HG02840 (cell line): Measurements from ENCODE around the gene BRAT1.

Experiments
- ATAC-seq: cut with Tn5 transposase; IDR thresholded peaks from one replicate; pipeline ENCODE4 v1.9.1; 2021; ENCODE audit warnings: mild to moderate bottlenecking, moderate library complexity, moderate number of reproducible peaks; ENCODE audit not compliant: unreplicated experiment, low FRiP score

The BRAT1 gene

DNA sequence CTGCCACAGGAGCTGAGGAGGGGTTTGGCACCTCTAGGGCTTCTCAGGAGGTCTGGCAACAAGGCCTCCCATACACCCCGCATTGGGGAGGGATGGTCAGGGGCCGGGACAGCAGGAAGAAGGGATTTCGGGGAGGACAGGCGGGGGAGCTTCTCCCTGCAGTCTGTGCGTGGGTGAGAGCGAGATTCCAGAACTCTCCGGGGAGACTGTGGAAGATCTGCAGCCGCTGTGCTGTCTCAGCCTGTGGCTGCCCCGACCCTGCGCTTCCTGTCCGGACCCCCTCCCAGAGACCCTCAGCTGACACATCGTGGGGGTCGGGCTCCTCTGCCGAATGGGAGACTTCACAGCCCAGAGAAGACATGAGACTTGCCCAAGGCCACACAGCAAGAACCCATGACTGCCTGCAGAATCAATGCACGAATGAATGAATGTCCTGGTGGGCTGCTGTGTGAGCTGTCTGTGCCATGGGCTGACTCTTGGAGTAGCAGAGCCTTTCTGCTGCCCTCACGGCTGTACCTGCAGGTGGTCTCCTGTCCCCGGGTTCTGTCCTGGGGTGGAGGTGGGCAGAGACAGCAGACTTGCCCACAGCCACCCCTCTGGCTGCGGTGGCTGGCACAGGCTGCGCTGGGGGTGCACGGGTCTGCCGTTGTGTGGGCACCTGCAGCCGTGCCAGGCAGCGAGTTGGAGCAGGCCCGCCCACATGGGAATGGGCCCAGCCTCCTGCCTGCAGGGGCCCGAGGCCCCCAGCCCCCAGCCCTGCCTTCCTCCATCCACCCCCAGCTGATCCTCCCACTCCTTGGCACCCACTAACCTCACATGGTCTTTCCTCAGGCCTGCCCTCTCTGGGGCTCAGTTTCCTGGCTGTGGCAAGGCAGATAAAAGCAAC, 52.0 kb downstream of the BRAT1 start:
- ATAC-seq, result no peak

DNA sequence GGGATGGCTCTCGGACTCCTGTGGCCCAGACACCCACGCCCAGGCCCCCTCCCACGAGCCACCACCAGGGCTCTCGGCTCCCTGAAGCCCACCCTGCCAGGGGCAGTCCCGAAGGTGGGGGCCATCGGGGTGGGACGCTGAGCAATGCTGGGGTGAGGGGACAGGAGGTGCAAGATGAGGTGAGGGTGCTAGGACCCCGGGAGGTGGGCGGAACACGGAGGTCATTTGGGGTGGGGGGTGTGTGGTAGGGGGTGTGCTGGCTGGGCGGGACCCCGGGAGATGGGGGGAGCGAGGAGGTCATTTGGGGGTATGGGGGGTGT, 52.7 kb downstream of the BRAT1 start:
- ATAC-seq, result no peak

DNA sequence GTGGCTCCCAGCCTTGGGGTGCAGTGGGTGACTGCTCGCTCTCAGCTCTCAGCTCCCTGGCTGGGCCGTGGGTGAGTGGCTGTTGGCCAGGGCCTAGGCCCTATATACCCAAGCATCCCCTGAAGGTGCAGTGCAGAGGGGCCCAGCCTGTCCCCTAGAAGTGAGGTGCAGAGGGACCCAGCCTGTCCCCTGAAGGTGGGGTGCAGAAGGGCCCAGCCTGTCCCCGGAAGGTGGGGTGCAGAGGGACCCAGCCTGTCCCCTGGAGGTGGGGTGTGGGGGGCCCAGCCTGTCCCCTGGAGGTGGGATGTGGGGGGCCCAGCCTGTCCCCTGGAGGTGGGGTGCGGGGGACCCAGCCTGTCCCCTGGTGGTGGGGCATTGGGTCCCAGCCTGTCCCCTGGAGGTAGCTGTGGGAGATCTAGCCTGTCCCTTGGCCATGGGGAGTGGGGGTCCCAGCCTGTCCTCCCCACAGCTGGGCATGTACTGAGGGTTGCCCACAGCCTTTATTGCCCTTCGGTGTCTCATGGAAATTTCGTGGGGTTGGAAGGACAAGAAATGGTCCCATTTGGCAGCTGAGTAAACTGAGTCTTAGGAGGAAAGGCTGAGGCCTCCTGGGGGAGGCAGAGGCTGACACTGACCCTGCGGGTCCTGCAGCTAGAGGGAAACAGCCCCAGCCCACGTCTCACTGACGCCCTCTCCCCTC, 53.2 kb downstream of the BRAT1 start:
- ATAC-seq, result no peak

DNA sequence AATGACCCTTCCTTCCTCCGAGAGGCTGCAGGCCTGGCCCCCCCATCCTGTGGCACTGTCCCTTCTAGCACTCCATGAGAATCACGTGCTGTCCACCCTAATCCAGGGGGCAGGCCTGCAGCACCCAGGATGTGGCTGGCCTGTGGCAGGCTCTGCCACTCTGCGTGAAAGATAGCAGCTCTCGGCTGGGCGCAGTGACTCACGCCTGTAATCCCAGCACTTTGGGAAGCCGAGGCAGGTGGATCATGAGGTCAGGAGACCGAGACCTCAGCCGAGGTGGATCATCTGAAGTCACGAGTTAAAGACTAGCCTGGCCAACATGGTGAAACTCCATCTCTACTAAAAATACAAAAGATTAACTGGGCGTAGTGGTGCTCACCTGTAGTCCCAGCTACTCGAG, 54.6 kb downstream of the BRAT1 start:
- no peak for ATAC-seq

DNA sequence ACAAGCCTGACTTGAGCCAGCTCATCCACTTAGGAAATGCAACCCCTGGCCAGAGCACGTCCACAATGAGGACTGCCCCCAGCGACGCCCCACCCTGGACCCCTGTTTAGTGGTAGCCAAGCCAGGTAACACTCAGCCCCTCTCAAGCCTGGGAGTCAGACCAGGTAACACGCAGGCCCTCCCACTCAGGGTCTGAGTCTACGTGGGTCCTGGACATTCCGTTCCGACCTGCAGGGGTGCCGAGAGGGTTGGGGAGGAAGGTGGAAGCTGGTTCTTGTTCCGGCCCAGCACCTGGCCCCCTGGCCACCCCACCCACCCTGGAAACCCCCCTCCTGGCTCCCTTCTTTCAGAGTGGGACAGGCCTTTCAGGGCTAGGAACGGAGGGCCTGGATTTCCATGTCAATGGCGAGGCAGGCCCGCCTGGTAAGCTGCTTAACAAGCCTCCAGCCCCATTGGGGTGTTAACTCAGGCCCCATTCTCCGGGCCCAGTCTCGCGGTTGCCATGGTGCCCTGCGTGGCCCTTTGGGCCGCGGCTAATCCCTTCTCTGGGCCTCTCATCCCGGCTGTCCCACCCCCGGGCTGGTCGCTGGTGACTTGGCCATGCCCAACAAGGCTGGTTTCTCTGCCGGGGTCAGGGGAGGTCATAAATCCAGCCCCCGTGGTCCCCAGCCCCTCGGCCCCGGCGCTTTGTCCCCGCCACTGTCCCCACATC, 55.4 kb downstream of the BRAT1 start:
- ATAC-seq, result no peak

DNA sequence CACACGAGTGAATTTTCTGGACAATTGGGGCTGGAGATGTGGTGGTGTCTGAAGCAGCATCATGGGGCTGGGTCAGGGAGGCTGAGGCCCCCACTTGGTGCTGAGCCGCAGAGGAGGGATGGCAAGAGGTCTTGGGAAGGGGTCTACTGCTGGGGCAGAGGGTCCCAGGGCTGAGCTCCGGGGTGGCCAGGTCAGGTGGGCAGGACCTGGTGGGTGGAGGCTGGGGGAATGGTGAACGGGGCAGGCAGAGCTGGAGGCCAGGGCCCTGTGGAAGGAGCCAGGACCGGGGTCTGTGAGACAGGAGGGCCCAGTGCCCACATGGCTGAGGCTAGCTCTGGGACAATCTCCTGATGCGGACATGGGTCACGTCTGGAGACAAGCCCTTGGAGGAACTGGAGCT, 56.1 kb downstream of the BRAT1 start:
- ATAC-seq, result no peak

DNA sequence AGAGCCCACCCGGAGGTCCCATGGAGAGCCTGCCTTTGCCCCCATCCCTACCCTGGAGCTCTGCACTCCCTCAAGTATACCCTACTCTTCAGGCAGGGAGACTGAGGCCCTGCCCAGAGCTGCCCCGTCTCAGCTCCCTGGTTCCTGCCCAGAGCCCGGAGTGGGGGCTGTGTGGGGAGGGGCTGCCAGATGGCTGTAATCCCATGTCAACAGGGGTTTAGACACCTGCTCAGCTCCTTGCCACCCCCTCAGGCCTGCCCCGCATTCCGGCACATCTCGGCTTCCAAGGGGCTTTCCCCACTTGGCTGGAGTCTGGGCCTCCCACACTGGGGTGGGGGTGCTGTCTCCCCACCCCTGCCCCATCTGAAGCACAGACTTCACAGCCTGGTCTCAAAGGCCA, 56.6 kb downstream of the BRAT1 start:
- ATAC-seq, result no peak

DNA sequence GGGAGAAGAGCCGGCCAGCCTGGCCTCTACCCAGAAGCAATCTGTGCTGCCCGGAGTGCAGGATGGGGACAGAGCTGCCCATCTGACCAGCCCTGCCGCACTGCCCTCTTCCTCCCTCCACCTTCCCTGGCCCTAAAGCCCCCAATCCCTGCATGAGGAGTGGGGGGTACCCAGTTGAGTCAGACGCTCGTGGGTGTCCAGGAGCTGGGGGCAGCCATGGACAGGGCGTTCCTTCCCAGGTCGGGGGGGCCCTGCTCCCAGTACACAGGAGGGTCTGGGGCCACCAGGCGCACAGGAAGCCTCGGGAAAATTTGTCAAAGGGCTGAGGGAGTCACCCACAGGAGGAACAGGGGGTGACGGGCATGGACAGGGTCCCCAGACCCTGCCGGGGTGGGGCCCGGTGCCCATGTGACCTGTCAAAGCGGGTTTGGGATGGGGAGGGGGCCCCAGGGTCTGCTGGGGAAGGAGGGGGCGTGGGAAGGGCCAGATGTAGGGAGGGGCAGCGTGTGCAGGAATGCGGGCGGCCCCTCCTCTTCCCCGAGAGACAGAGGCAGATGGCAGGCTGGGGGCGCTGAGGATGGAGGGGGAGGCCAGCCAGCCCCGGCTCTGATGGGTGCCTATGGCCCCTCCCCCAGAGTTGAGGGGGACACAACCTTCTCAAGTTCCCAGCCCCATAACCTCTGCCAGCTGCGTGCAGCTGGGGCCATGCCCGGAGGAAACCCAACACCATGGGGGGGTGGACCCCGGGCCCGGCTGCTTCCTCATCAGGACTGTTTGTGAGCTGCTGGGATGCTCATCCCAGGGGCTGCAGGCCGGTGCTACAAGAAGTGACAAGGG, 57.6 kb downstream of the BRAT1 start:
- ATAC-seq, result no peak

DNA sequence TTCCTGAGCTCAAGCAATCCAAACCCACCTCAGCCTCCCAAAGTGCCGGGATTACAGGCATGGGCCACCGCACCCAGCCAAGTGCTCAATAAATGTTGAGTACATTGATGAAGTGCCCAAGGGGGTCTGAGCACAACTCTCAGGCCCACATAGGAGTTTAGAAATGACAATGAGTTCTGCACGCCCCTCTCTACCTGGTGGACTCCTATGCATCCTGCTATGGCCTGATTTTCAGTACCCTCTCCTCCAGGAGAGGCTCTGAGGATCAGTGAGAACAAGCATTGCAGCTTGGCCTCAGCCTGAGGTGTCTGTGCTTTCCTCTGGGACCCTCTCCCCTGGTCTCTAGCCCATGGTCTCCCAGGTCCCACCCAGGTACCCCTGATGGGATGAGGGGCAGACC, 58.3 kb downstream of the BRAT1 start:
- no peak for ATAC-seq

DNA sequence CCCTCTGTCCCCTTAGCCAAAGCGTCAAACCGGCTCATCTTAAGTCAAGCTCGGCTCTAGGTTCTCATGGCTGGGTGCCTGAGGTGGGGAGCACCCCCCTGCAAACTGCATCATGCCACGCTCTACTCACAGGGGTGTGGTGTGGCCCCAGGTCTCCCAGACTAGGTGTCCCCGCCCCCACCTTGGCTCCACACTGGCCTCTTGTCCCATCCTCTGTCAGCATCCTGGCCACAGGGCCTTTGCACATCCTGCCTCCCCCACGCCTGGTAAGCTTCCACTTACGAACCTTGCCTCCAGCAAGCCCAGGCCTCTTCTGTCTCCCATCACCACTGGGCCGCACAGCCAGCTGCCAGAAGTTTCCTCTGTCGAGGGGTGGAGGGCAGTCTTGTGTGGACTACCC, 58.9 kb downstream of the BRAT1 start:
- ATAC-seq, result no peak

DNA sequence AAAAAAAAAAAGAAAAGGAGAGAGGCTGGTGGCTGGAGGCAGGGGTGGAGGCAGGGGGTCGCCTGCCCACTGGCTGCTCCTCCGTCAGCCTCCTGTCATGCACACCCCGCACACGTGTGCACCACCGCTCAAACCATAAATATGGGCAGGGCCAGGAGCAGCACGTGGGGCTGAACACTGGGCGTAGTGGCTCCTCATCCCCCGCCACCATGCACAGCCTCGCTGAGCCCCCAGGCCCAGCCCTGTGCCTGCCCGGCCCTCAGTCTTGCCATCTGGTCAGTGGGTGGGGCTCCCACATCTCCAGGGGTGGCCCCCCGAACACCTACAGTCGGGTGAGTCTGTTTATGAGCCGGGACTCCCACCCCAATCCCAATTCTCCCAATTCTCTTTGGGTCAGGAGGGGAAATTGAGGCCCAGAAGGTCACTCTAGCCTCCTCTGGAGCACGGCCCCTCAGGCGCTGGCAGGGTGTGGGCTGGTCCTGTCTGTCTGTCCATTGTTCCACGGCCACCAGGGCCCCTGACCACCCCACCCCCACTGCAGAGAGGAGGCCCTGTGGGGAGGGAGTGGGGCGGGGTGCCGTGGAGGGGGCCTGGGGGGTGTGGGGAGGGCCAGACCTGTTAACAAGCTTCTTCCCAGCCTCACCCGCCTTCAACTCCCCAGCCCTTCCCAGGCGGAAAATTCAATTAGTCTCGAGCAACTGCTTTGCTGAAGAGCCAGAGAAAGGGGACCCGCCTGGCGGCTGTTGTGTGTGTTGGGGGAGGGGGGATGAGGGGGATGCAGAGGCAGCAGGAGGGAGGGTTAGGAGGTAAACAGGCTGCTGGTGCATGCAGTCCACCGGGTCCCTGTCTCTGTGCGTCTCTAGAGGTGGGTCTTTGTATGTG, 59.7 kb downstream of the BRAT1 start:
- no peak for ATAC-seq

DNA sequence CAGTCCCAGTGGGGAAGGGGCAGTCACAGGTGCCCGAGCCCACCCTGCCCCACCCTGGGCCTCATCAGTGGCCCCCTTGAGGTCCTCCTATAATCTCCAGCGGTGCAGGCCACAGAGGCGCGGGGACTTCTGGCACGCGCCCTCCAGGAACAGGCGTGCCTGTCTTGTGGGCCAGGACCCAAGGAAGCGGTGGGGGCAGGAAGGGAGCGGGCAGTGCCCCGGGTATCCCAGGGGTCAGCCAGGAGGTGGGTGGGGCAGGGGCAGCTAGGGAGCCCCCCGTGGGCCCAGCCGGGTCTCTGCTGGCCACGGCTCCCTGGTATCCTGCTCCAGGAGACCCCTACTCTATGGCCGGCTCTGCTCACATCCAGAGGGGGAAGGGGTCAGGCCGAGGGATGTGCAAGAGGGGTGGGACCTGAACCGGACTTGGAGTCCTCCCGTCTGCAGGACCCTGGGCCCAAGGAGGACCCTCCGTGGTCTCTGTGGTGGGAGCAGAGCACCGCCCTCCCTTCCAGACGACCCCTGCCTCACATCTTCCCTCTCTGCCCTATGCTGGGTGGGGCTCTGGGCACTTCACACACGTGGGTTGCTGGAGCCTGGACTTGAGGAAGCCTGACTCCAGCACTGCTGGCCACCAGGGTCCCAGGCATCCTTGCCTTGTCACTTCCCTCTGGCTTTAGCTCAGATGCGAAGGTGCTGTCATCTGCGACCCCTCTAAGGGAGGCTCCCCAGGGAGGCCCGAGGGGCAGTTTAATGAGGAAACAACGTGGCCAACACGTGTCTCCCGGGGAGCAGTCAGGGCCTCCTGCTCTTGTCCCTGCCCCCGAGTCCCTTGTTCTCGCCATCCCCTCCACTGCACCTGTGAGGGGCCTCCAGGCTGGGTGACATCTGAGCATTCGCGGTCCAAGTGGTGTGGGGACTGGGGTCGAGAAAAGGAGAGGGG, 60.9 kb downstream of the BRAT1 start:
- ATAC-seq, result no peak

DNA sequence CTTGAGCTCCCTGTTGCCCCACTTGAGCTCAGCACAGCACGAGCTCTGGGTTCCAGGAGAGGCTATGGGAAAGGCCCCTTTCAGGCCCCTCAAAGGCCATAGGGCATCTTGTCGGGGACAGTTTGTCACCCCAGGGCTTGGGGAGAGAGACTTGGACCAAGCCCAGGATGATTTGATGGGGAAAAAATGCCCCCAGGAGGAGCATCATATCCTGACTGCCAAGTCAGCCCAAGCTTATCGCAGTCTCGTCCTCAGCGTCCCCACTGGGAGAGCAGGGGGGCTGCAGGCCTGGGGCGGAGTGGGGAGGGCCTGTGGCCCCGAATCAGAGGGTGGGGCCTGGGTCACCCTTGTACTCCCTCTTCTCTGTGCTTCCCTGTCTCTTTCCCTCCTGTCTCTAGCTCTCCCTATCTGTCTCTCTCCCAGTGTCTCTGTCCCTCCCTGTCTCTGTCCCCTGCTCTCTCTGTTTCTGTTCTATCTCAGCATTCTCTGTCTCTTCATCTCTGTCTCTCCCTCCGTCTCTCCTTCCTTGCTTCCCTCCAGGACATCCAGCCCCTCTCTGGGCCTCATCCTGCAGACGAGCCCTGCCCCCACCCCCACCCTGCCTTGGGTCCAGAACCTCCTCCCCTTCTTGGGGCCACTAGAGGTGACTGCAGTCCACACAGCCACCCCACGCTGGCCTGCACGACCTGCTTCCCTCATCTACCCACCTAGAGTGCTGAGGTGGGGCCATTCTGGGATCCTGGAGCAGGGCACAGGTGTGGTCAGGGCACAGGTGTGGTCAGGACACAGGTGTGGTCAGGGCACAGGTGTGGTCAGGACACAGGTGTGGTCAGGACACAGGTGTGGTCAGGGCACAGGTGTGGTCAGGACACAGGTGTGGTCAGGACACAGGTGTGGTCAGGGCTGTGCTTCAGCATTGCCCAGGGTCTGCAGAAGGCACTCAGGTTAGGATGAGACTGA, 61.8 kb downstream of the BRAT1 start:
- no peak for ATAC-seq

DNA sequence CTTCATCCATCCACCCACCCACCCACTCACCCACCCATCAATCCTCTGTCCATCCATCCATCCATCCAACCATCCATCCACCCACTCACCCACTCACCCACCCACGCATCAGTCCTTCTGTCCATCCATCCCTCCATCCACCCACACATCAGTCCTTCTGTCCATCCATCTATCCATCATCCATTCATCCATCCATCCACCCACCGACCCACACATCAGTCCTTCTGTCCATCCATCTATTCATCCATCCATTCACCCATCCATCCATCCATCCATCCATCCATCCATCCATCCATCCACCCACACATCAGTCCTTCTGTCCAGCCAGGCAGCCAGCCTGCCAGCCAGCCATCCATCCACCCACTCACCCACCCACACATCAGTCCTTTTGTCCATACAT, 63.3 kb downstream of the BRAT1 start:
- ATAC-seq, result no peak

DNA sequence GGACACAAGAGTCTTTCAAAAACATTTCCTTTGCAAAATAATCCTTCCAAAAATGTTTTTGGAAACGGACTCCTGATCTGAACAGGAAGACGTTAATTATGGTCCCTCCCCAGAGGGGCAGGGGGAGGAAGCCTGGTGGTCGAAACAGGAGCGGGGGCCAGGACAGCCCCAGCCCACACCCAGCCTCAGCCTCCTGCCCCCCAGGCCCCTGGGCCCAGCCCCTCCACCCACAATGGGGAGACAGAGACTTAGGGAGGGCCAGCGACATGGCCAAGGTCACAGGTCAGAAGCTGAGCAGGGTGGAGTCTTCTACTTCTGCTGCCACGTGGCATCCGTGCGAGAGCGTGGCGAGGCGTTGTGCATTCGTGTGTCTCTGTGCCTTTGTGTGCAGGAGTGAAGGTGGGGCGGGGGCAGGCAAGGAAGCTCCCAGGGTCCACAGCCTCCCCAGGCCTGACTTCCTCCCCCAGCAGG, 65.1 kb downstream of the BRAT1 start:
- no peak for ATAC-seq

DNA sequence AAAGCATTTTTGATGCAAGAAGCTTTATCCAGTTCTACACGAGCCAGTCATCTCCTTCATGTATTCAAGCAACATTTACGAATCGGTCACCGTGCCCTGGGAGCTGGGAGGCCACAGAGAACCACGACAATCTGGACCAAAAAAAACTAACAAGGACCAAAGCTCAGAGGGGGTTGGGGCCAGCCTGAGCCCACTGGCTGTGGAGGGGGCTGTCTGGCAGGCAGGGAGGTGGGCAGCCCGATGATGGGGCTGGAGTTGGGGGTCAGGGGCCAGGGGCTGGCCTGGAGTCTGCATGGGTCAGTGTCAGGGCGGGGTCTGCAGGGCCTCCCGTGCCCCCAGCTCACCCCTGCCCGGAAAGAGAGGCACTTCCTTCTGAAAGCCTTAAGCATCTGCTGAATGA, 66.6 kb downstream of the BRAT1 start:
- ATAC-seq, result no peak

DNA sequence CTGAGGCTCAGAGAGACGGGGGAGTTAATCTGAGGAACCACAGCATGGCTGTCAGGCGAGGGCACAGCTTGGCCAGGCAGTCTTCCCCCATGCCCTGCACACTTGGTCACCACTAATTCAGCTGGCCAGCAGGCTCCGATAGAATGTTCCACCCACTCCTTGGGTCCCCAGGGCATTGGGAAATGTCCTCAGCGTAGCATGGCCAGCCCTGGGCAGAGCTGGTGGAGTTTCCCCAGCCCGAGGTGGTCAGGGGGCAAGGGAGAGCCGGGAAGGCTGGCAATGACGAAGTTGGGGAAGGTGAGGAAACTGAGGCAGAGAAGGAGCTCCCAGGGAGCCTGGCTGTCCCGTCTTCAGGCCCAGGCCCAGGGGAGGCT, 67.1 kb downstream of the BRAT1 start:
- ATAC-seq, result no peak
